NCI-H2107 treated with DMSO at 0.1 percent for 48 hours (cell line): ENCODE results near the gene DNAH11.
"Not testable (repeated sequence)": the region's sequence is repeated elsewhere in the genome, so short reads cannot be mapped to it uniquely, and the experiment has no call there.

Experiments
- DNase-seq: peaks from one replicate; lab custom pipeline; 2025; ENCODE audit not compliant: unreplicated experiment; lab: John Stamatoyannopoulos, UW

Gene DNAH11

GRCh38 chr7:21542891-21543527 is at the start of gene DNAH11:
Gene DNAH11 (plus strand): TSS chr7:21543039. CDS start chr7:21543246, 207 bp downstream.
- no peak for DNase-seq

GRCh38 chr7:21495731-21496130 is 47.1 kb upstream of the DNAH11 start:
- DNase-seq = no peak

GRCh38 chr7:21497072-21497471 is 45.8 kb upstream of the DNAH11 start:
- no peak for DNase-seq

GRCh38 chr7:21500117-21500832 is 42.6 kb upstream of the DNAH11 start:
- no peak for DNase-seq

DNA sequence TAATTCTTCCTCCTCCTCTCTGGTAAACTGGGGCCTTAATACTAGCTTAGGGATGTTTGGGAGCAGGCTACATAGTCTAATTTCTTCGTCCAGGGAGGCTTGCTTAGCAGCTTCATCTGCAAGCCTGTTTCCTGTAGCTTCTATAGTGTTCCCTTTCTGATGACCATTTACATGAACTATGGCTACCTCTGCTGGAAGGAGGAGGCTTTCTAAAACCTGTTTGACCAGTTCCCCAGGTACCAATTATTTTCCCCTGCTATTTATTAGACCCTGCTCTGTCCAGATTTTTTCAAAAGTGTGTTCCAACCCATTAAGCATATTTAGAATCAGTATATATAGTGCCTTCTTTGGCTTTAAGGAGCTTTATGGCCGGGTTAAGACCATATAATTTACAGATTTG is 38.8 kb upstream of the DNAH11 start:
- DNase-seq = no peak

- no peak for DNase-seq
Observed at GRCh38 chr7:21507627-21508343, 35.1 kb upstream of the DNAH11 start.

DNA sequence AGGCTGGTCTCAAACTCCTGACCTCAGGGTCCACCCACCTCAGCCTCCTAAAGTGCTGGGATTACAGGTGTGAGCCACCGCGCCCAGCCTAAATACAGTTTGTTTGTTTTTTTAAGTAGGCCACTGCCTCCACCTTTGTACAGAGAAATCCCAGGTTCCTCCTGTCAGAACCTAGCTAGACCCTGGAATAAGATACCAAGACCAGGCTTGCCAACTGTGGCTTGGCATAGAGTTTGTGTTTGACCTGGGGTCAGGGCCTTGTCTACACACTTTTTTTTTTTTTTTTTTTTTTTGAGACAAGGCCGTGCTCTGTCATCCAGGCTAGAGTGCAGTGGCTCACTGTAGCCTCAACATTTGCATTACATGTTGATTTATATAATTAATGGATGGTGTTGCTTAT is 34.3 kb upstream of the DNAH11 start:
- DNase-seq = no peak

DNA sequence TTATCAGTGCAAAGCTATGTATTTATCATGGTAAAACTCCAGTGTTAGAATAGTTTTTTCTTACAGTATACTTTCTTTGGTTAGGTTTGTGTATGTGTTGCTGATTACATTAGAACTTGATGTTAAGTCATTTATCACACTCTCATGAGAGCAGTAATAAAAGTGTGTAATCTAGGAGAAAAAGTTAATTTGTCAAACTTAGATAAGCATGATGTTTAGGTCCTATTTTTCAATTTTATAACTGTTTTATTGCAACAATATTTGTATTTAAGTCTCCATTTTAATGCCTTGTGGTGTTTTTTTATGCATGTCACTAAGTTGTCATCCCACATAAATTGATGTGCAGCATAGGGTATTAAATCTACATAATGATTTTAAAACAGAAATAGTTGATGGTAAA is 28.8 kb upstream of the DNAH11 start:
- DNase-seq = no peak

DNA sequence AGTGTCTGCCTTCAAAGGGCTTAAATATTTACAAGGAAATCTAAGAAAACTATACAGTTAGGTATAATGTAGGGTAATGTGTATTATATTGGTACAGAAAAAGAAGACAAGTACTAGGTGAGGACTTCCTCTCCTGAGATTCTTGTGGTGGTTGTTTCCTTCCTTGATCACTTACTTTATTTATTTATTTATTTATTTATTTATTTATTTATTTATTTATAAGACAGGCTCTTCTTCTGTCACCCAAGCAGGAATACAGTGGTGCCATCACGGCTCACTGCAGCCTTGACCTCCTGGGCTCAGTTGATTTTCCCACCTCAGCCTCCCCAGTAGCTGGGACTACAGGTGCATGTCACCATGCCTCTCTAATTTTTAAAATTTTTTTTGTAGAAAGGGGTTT is 18.2 kb upstream of the DNAH11 start:
- no peak for DNase-seq

- DNase-seq = no peak
Observed at GRCh38 chr7:21526007-21526406, 16.8 kb upstream of the DNAH11 start.

DNA sequence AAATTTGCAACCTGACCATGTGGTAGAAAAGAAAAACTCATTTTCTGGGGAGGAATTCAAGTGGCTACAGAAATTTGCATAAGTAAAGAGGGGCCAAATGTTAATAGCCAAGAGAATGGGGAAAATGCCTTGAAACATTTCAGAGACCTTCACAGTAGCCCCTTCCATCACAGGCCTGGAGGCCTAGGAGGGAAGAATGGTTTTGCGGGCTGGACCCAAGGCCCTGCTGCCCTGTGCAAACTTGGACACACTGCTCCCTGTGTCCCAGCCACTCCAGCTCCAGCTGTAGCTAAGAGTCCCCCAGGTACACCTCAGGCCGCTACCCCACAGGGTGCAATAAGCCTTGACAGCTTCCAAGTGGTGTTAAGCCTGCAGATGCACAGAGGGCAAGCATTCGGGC is 16.4 kb upstream of the DNAH11 start:
- DNase-seq = no peak

GRCh38 chr7:21532485-21532884 is 10.4 kb upstream of the DNAH11 start:
- DNase-seq = not testable (repeated sequence)

- not testable (repeated sequence) for DNase-seq
Observed at GRCh38 chr7:21533646-21534045, 9.2 kb upstream of the DNAH11 start.

DNA sequence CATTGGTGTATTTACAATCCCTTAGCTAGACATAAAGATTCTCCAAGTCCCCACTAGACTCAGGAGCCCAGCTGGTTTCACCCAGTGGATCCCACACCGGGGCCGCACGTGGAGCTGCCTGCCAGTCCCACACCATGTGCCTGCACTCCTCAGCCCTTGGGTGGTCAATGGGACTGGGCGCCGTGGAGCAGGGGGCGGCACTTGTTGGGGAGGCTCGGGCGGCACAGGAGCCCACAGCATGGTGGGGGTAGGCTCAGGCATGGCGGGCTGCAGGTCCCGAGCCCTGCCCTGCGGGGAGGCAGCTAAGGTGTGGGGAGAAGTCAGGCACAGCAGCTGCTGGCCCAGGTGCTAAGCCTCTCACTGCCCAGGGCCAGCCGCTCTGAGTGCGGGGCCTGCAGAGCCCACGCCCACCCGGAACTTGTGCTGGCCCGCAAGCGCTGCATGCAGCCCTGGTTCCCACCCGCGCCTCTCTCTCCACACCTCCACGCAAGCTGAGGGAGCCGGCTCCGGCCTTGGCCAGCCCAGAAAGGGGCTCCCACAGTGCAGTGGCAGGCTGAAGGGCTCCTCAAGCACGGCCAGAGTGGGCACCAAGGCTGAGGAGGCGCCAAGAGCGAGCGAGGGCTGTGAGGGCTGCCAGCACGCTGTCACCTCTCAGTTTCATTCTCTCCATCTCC is 6.3 kb upstream of the DNAH11 start:
- DNase-seq = not testable (repeated sequence)

DNA sequence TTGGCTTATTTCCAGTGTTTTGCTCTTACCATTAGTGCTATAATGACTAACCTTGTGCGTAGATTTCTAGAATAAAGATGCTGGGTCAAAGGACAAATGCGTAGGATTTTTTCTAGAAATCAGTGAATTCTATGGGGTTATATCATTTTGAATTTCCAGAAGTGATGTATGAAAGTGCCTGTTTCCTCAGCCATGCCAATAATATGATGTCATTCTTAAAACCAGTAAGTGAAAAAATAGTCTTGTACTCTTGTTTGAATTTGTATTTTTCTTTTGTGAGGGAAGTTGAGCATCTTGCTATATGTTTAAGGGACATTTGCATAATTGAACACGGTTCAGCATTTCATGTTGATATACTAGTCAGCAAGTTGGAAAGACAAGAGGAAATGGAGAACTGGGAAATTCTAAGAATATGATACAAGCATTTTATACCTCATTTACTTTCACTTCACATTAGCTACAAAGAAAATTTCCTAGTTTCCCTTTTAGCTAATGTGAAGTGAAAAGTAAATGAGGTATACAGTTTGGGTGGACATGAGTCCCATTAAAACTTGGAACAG is 3.8 kb upstream of the DNAH11 start:
- no peak for DNase-seq

- DNase-seq = no peak
Observed at GRCh38 chr7:21543528-21544302, 876 bp downstream of the DNAH11 start.

- no peak for DNase-seq
Observed at GRCh38 chr7:21544303-21544656, 1.4 kb downstream of the DNAH11 start.

DNA sequence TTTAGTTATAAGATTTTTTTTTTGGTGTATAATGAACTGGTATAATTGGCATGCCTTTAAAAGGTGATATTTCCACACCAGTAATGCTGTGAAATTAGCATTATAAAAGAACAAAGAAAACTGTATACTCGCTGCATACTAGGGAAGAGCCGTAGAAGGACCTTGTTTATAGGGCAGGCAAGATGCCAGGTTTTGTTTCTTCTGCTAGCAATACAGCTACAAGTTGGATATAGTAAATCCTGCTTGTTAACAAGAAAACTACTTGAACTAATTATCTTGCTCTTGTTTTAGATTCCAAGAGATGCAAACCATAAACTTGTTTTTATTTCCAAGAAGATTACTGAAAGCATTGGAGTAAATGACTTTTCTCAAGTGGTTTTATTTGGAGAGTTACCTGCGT is 1.9 kb downstream of the DNAH11 start:
- no peak for DNase-seq

- DNase-seq = no peak
Observed at GRCh38 chr7:21547501-21547900, 4.7 kb downstream of the DNAH11 start.

DNA sequence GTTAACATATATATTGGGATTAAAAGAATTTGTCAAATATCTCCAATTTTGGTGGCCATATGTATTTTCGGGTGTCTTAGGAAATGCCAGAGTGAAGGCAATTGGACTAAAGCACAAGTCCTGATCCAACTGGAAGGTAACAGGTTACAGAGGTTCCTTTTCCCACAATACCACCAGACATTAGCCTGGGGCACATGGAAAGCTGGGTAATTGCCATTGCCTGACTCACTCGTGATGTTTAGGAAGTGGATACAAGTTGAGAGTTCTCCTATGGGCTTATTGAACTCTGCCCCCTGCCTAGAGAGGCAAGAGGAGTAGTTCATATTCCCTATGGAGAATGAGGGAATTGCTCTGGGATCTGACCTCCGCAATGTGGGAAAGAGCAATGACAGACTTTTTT is 5.7 kb downstream of the DNAH11 start:
- no peak for DNase-seq

- no peak for DNase-seq
Observed at GRCh38 chr7:21550076-21550475, 7.2 kb downstream of the DNAH11 start.
